ENCODE measurements around the gene EFEMP1. TPM values are rescaled to one million over a fixed set of nuclear protein-coding genes. Genes with fewer than 3 reads are reported as not detected.

EFEMP1 gene
- total and polyA plus RNA-seq, 4 experiments from 2014 or later, result not detected

- no peaks in the 10 kb centered on the region for H3K36me3 Mint-ChIP-seq
- ChIA-PET POLR2A (ENCODE audit: partially characterized antibody) (no interaction called here), CTCF (ENCODE audit: partially characterized antibody) (no interaction called here)
Measured at GRCh38 chr2:55877087-55877436, 46.5 kb downstream of the EFEMP1 start.

GRCh38 chr2:55876429-55877086, 47.0 kb downstream of the EFEMP1 start:
- DNase-seq, result no peak
- H3K4me1 ChIP-seq (ENCODE audit: insufficient read depth, low read length), result no peaks in the 10 kb centered on the region
- Mint-ChIP-seq H3K27me3 (peaks cover 0 to 1% of the 10 kb centered on the region in 2 donors), H3K4me3 (no peak overlapping the region), H3K27ac (no peak overlapping the region), H3K36me3 (no peaks in the 10 kb centered on the region), H3K9me3 (peaks cover 0 to 7% (median 0%) of the 10 kb centered on the region in 8 donors), H3K4me1 (peaks cover 0 to 2% (median 0%) of the 10 kb centered on the region in 4 donors)
- H3K9me3 ChIP-seq (ENCODE audit: control insufficient read depth in 1 of 2, low read length in 2 of 2), result no peaks in the 10 kb centered on the region
- intact Hi-C loops (cut with micrococcal nuclease), result no loop called here
- POLR2A ChIA-PET (ENCODE audit: partially characterized antibody), result no interaction called here
- H3K36me3 ChIP-seq (ENCODE audit: insufficient read depth, low read length), result no peaks in the 10 kb centered on the region
- CTCF ChIA-PET (ENCODE audit: partially characterized antibody), result no interaction called here
- no peak overlapping the region for H3K4me3 ChIP-seq (ENCODE audit: low read length in 2 of 2)
- no peak overlapping the region for H3K27ac ChIP-seq (ENCODE audit: low read depth, low read length)
- H3K27me3 ChIP-seq (ENCODE audit: insufficient read depth, low read length), result no peaks in the 10 kb centered on the region

More at GRCh38 chr2:55877087-55877436, 46.5 kb downstream of the EFEMP1 start:
- intact Hi-C loops (cut with micrococcal nuclease), result no loop called here
- no peaks in the 10 kb centered on the region for H3K4me1 Mint-ChIP-seq
- no peak overlapping the region for H3K4me3 ChIP-seq (ENCODE audit: low read length in 2 of 2)
- no peak overlapping the region for H3K4me3 Mint-ChIP-seq
- no peaks in the 10 kb centered on the region for H3K36me3 ChIP-seq (ENCODE audit: insufficient read depth, low read length)
- H3K27me3 ChIP-seq (ENCODE audit: insufficient read depth, low read length), result no peaks in the 10 kb centered on the region
- no peaks in the 10 kb centered on the region for H3K4me1 ChIP-seq (ENCODE audit: insufficient read depth, low read length)
- H3K27ac ChIP-seq (ENCODE audit: low read depth, low read length), result no peak overlapping the region
- DNase-seq, result no peak
- H3K27me3 Mint-ChIP-seq, result peaks cover 0 to 1% of the 10 kb centered on the region in 2 donors
- no peaks in the 10 kb centered on the region for H3K9me3 ChIP-seq (ENCODE audit: control insufficient read depth in 1 of 2, low read length in 2 of 2)
- H3K27ac Mint-ChIP-seq, result no peak overlapping the region
- peaks cover 0 to 7% (median 0%) of the 10 kb centered on the region in 8 donors for H3K9me3 Mint-ChIP-seq

- CTCF ChIA-PET (ENCODE audit: partially characterized antibody), result no interaction called here
- intact Hi-C loops (cut with micrococcal nuclease), result no loop called here
- DNase-seq, result no peak
- H3K4me3 ChIP-seq (ENCODE audit: low read length in 2 of 2), result no peak overlapping the region
- peaks cover 0 to 7% (median 0%) of the 10 kb centered on the region in 8 donors for H3K9me3 Mint-ChIP-seq
- H3K4me1 Mint-ChIP-seq, result peaks cover 0 to 2% (median 0%) of the 10 kb centered on the region in 4 donors
- H3K4me1 ChIP-seq (ENCODE audit: insufficient read depth, low read length), result no peaks in the 10 kb centered on the region
- H3K36me3 ChIP-seq (ENCODE audit: insufficient read depth, low read length), result no peaks in the 10 kb centered on the region
- H3K27ac Mint-ChIP-seq, result no peak overlapping the region
- no peak overlapping the region for H3K4me3 Mint-ChIP-seq
- H3K27me3 Mint-ChIP-seq, result peaks cover 0 to 1% of the 10 kb centered on the region in 2 donors
- H3K9me3 ChIP-seq (ENCODE audit: control insufficient read depth in 1 of 2, low read length in 2 of 2), result no peaks in the 10 kb centered on the region
- H3K27me3 ChIP-seq (ENCODE audit: insufficient read depth, low read length), result no peaks in the 10 kb centered on the region
- no peak overlapping the region for H3K27ac ChIP-seq (ENCODE audit: low read depth, low read length)
- POLR2A ChIA-PET (ENCODE audit: partially characterized antibody), result no interaction called here
- no peaks in the 10 kb centered on the region for H3K36me3 Mint-ChIP-seq
Measured at GRCh38 chr2:55875434-55876135, 48.0 kb downstream of the EFEMP1 start.

DNA sequence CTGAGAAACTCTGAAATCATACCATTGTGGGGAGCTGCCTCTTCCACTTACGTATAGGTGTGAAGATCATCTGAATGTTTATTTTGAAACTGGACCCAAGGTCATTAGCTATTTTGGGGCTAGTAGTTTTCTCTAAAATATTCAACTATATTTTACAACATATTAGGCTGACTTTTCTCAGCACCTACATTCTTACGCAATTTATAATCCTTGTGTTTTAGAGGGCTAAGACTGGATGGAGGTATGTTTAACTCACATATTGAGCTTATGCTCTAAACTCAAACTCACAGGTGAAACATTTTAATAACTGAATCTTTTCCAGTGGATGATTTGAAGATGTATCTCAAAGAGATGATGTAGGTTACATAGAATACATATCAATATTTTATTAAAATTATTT, 49.2 kb downstream of the EFEMP1 start:
- Histone ChIP-seq H3K27me3 (ENCODE audit: insufficient read depth, low read length) (no peaks in the 10 kb centered on the region), H3K27ac (ENCODE audit: low read depth, low read length) (no peak overlapping the region), H3K36me3 (ENCODE audit: insufficient read depth, low read length) (no peaks in the 10 kb centered on the region), H3K4me1 (ENCODE audit: insufficient read depth, low read length) (no peaks in the 10 kb centered on the region), H3K9me3 (ENCODE audit: control insufficient read depth in 1 of 2, low read length in 2 of 2) (no peaks in the 10 kb centered on the region), H3K4me3 (ENCODE audit: low read length in 2 of 2) (no peak overlapping the region)
- ChIA-PET CTCF (ENCODE audit: partially characterized antibody) (no interaction called here), POLR2A (ENCODE audit: partially characterized antibody) (no interaction called here)
- H3K4me3 Mint-ChIP-seq, result no peak overlapping the region
- peaks cover 1 to 2% of the 10 kb centered on the region in 2 donors for H3K27me3 Mint-ChIP-seq
- DNase-seq, result no peak
- no peaks in the 10 kb centered on the region for H3K9me3 Mint-ChIP-seq
- H3K36me3 Mint-ChIP-seq, result no peaks in the 10 kb centered on the region
- intact Hi-C loops (cut with micrococcal nuclease), result no loop called here
- no peak overlapping the region for H3K27ac Mint-ChIP-seq
- H3K4me1 Mint-ChIP-seq, result peaks cover 0 to 2% (median 0%) of the 10 kb centered on the region in 4 donors

DNA sequence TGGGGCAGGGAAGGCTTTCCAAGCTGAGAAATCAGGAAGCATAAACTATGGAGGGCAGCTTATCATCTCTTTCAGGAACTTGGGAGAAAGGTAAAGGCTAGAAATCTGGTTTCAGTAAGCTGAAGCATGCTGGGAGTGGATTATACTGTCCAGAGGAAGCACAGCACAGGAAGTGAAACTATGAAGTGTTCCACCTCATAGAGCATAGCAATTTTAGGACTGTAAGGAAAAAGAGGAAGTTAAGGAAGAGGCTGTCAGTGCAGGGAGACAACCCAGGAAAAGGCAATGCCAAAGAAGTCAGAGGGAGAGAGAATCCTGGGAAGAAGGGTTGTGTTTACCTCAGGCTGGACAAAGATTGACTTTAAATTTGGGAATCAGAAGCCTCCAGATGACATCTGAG, 51.9 kb downstream of the EFEMP1 start:
- no peak for DNase-seq
- no peaks in the 10 kb centered on the region for H3K36me3 ChIP-seq (ENCODE audit: insufficient read depth, low read length)
- H3K4me3 ChIP-seq (ENCODE audit: low read length in 2 of 2), result no peak overlapping the region
- H3K4me3 Mint-ChIP-seq, result no peak overlapping the region
- ChIA-PET CTCF (ENCODE audit: partially characterized antibody) (no interaction called here), POLR2A (ENCODE audit: partially characterized antibody) (no interaction called here)
- intact Hi-C loops (cut with micrococcal nuclease), result no loop called here
- H3K4me1 ChIP-seq (ENCODE audit: insufficient read depth, low read length), result no peaks in the 10 kb centered on the region
- no peaks in the 10 kb centered on the region for H3K9me3 Mint-ChIP-seq
- no peaks in the 10 kb centered on the region for H3K27me3 ChIP-seq (ENCODE audit: insufficient read depth, low read length)
- H3K4me1 Mint-ChIP-seq, result peaks cover 0 to 2% (median 0%) of the 10 kb centered on the region in 4 donors
- H3K9me3 ChIP-seq (ENCODE audit: control insufficient read depth in 1 of 2, low read length in 2 of 2), result no peaks in the 10 kb centered on the region
- no peaks in the 10 kb centered on the region for H3K36me3 Mint-ChIP-seq
- no peak overlapping the region for H3K27ac ChIP-seq (ENCODE audit: low read depth, low read length)
- H3K27ac Mint-ChIP-seq, result no peak overlapping the region
- H3K27me3 Mint-ChIP-seq, result peaks cover 1 to 2% of the 10 kb centered on the region in 2 donors

- Histone ChIP-seq H3K4me1 (ENCODE audit: insufficient read depth, low read length) (no peaks in the 10 kb centered on the region), H3K27me3 (ENCODE audit: insufficient read depth, low read length) (no peaks in the 10 kb centered on the region), H3K36me3 (ENCODE audit: insufficient read depth, low read length) (no peaks in the 10 kb centered on the region), H3K27ac (ENCODE audit: low read depth, low read length) (no peak overlapping the region), H3K4me3 (ENCODE audit: low read length in 2 of 2) (no peak overlapping the region), H3K9me3 (ENCODE audit: control insufficient read depth in 1 of 2, low read length in 2 of 2) (no peaks in the 10 kb centered on the region)
- DNase-seq, result no peak
- Mint-ChIP-seq H3K9me3 (peaks cover 0 to 3% (median 0%) of the 10 kb centered on the region in 8 donors), H3K27me3 (peaks cover 1 to 2% of the 10 kb centered on the region in 2 donors), H3K36me3 (no peaks in the 10 kb centered on the region), H3K27ac (no peak overlapping the region), H3K4me1 (peaks cover 0 to 2% (median 0%) of the 10 kb centered on the region in 4 donors), H3K4me3 (peak overlapping the region in 1 of 8 donors; percentile 6)
- CTCF ChIA-PET (ENCODE audit: partially characterized antibody), result no interaction called here
- intact Hi-C loops (cut with micrococcal nuclease), result no loop called here
- POLR2A ChIA-PET (ENCODE audit: partially characterized antibody), result no interaction called here
Measured at GRCh38 chr2:55869637-55870325, 53.8 kb downstream of the EFEMP1 start.

DNA sequence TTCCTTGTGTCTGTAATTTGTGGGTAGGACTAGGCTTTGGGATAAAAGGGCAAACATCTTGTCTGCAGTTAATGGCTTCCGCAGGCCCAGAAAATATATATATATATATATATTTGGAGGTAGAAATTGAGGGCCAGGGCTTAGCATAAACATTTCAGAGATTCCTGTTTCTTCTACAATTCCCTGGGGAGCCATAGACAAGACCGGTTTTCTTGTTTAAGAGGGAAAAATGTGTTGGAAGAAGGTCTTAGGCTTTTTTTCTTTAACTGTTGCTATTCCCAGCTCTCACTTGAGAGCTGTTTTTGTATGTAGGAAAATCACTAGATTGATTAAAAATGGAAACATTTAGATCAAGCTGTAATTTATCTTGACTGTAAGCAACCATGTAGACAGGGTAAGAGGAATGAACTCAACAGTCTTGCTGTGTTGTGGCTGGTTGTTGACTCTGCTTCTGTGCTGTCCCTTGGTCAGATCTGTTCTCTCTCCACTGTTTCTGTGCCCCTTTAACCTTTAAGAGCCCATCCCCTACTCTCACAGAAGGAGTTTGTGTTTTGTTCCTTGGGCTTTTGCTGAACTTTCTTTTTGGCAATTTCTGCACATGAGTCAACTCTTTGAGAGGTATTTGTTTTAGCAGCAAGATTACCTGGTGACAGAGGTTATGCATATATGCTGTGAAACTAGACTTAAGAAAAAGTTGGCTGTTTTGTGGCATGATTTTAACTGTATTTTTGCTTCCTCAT, 58.3 kb downstream of the EFEMP1 start:
- POLR2A ChIA-PET (ENCODE audit: partially characterized antibody), result no interaction called here
- DNase-seq, result no peak
- no peak overlapping the region for H3K27ac Mint-ChIP-seq
- Histone ChIP-seq H3K4me3 (ENCODE audit: low read length in 2 of 2) (no peak overlapping the region), H3K36me3 (ENCODE audit: insufficient read depth, low read length) (no peaks in the 10 kb centered on the region), H3K4me1 (ENCODE audit: insufficient read depth, low read length) (no peaks in the 10 kb centered on the region), H3K9me3 (ENCODE audit: control insufficient read depth in 1 of 2, low read length in 2 of 2) (no peaks in the 10 kb centered on the region), H3K27me3 (ENCODE audit: insufficient read depth, low read length) (no peaks in the 10 kb centered on the region), H3K27ac (ENCODE audit: low read depth, low read length) (no peak overlapping the region)
- H3K4me3 Mint-ChIP-seq, result no peak overlapping the region
- intact Hi-C loops (cut with micrococcal nuclease), result no loop called here
- peaks cover 0 to 3% (median 0%) of the 10 kb centered on the region in 8 donors for H3K9me3 Mint-ChIP-seq
- CTCF ChIA-PET (ENCODE audit: partially characterized antibody), result no interaction called here
- no peaks in the 10 kb centered on the region for H3K36me3 Mint-ChIP-seq
- H3K27me3 Mint-ChIP-seq, result peaks cover 0 to 1% of the 10 kb centered on the region in 2 donors
- no peaks in the 10 kb centered on the region for H3K4me1 Mint-ChIP-seq

Data from CD4-positive, alpha-beta memory T cell (primary cell).